HPDE6-E6E7 (cell line): Measurements from ENCODE around the gene ING1.
"Not testable (repeated sequence)": the region's sequence is repeated elsewhere in the genome, so short reads cannot be mapped to it uniquely, and the experiment has no call there.

ENCODE experiments used
- DNase-seq: peaks from one replicate; pipeline ENCODE4 v3.0.0; 2011; ENCODE audit warnings: missing footprints; ENCODE audit errors: extremely low spot score

Gene ING1

GRCh38 chr13:110715395-110716246, 2.1 kb downstream of the ING1 start:
- DNase-seq, result peak; percentile 89

GRCh38 chr13:110716247-110716515, 2.7 kb downstream of the ING1 start:
- DNase-seq, result no peak

GRCh38 chr13:110719036-110719710, 5.7 kb downstream of the ING1 start:
- no peak for DNase-seq

GRCh38 chr13:110722971-110723370, 9.5 kb downstream of the ING1 start:
- DNase-seq, result no peak

- no peak for DNase-seq
Observed at GRCh38 chr13:110723598-110723997, 10.1 kb downstream of the ING1 start.

GRCh38 chr13:110726153-110726552, 12.7 kb downstream of the ING1 start:
- DNase-seq, result not testable (repeated sequence)

- no peak for DNase-seq
Observed at GRCh38 chr13:110726726-110727125, 13.2 kb downstream of the ING1 start.

GRCh38 chr13:110731072-110731471, 17.6 kb downstream of the ING1 start:
- no peak for DNase-seq

GRCh38 chr13:110734561-110734960, 21.1 kb downstream of the ING1 start:
- DNase-seq, result no peak

GRCh38 chr13:110737555-110737954, 24.1 kb downstream of the ING1 start:
- DNase-seq, result no peak

- DNase-seq, result no peak
Observed at GRCh38 chr13:110743687-110744086, 30.2 kb downstream of the ING1 start.

- DNase-seq, result no peak
Observed at GRCh38 chr13:110746438-110746837, 32.9 kb downstream of the ING1 start.

GRCh38 chr13:110748271-110748670, 34.8 kb downstream of the ING1 start:
- DNase-seq, result no peak

GRCh38 chr13:110756219-110756631, 42.7 kb downstream of the ING1 start:
- DNase-seq, result no peak

- no peak for DNase-seq
Observed at GRCh38 chr13:110757296-110757695, 43.8 kb downstream of the ING1 start.

GRCh38 chr13:110758195-110758805, 44.8 kb downstream of the ING1 start:
- DNase-seq, result no peak

GRCh38 chr13:110759710-110760109, 46.2 kb downstream of the ING1 start:
- no peak for DNase-seq

- no peak for DNase-seq
Observed at GRCh38 chr13:110760611-110761010, 47.1 kb downstream of the ING1 start.

GRCh38 chr13:110766671-110767430, 53.4 kb downstream of the ING1 start:
- DNase-seq, result no peak

GRCh38 chr13:110767476-110767875, 54.0 kb downstream of the ING1 start:
- no peak for DNase-seq

GRCh38 chr13:110769097-110769496, 55.6 kb downstream of the ING1 start:
- DNase-seq, result no peak

- no peak for DNase-seq
Observed at GRCh38 chr13:110770678-110771077, 57.2 kb downstream of the ING1 start.
